ENCODE measurements around the gene ULBP1.
A peak's percentile ranks its signal among the peaks of the same experiment; 100 is the strongest.
"Not testable (repeated sequence)": the region's sequence is repeated elsewhere in the genome, so short reads cannot be mapped to it uniquely, and the experiment has no call there.

Gene ULBP1

GRCh38 chr6:149929422-149929821 is 34.3 kb upstream of the ULBP1 start:
- Histone ChIP-seq H3K27ac (no peak overlapping the region), H3K36me3 (ENCODE audit: insufficient read depth, low read length) (no peaks in the 10 kb centered on the region), H3K9me3 (ENCODE audit: low read depth, low read length) (no peaks in the 10 kb centered on the region), H3K4me3 (no peak overlapping the region), H3K9ac (ENCODE audit: insufficient read length) (no peak overlapping the region)
- TF ChIP-seq EZH2 (IDR thresholded peaks at IDR 0.05) (no peak), POLR2AphosphoS5 (IDR thresholded peaks at IDR 0.05; ENCODE audit: borderline replicate concordance, low read depth, low read length) (no peak), FOXP2 (optimal IDR thresholded peaks at IDR 0.05; ENCODE audit: control extremely low read depth, extremely low read length, insufficient read depth) (no peak)
- DNase-seq (ENCODE audit: low read depth, low spot score) = no peak

- Histone ChIP-seq H3K36me3 (ENCODE audit: insufficient read depth, low read length) (no peaks in the 10 kb centered on the region), H3K27ac (no peak overlapping the region), H3K9ac (ENCODE audit: insufficient read length) (no peak overlapping the region), H3K9me3 (ENCODE audit: low read depth, low read length) (no peaks in the 10 kb centered on the region), H3K4me3 (no peak overlapping the region)
- no peak for DNase-seq (ENCODE audit: low read depth, low spot score)
- TF ChIP-seq POLR2AphosphoS5 (IDR thresholded peaks at IDR 0.05; ENCODE audit: borderline replicate concordance, low read depth, low read length) = no peak
- TF ChIP-seq FOXP2 (optimal IDR thresholded peaks at IDR 0.05; ENCODE audit: control extremely low read depth, extremely low read length, insufficient read depth) = no peak
- TF ChIP-seq EZH2 (IDR thresholded peaks at IDR 0.05) = no peak
These were observed 32.2 kb upstream of the ULBP1 start for GRCh38 chr6:149931501-149931900.

GRCh38 chr6:149933036-149933435 is 30.7 kb upstream of the ULBP1 start:
- Histone ChIP-seq H3K9ac (ENCODE audit: insufficient read length) (no peak overlapping the region), H3K4me3 (no peak overlapping the region), H3K36me3 (ENCODE audit: insufficient read depth, low read length) (no peaks in the 10 kb centered on the region), H3K27ac (no peak overlapping the region), H3K9me3 (ENCODE audit: low read depth, low read length) (no peaks in the 10 kb centered on the region)
- DNase-seq (ENCODE audit: low read depth, low spot score) = no peak
- no peak for TF ChIP-seq FOXP2 (optimal IDR thresholded peaks at IDR 0.05; ENCODE audit: control extremely low read depth, extremely low read length, insufficient read depth)
- TF ChIP-seq EZH2 (IDR thresholded peaks at IDR 0.05) = no peak
- TF ChIP-seq POLR2AphosphoS5 (IDR thresholded peaks at IDR 0.05; ENCODE audit: borderline replicate concordance, low read depth, low read length) = no peak

GRCh38 chr6:149933461-149933860 is 30.3 kb upstream of the ULBP1 start:
- TF ChIP-seq POLR2AphosphoS5 (IDR thresholded peaks at IDR 0.05; ENCODE audit: borderline replicate concordance, low read depth, low read length) (no peak), EZH2 (IDR thresholded peaks at IDR 0.05) (no peak), FOXP2 (optimal IDR thresholded peaks at IDR 0.05; ENCODE audit: control extremely low read depth, extremely low read length, insufficient read depth) (no peak)
- Histone ChIP-seq H3K36me3 (ENCODE audit: insufficient read depth, low read length) (no peaks in the 10 kb centered on the region), H3K4me3 (no peak overlapping the region), H3K9me3 (ENCODE audit: low read depth, low read length) (no peaks in the 10 kb centered on the region), H3K27ac (no peak overlapping the region), H3K9ac (ENCODE audit: insufficient read length) (no peak overlapping the region)
- DNase-seq (ENCODE audit: low read depth, low spot score) = no peak

- no peak overlapping the region for H3K9ac ChIP-seq (ENCODE audit: insufficient read length)
- H3K36me3 ChIP-seq (ENCODE audit: insufficient read depth, low read length) = no peaks in the 10 kb centered on the region
- TF ChIP-seq FOXP2 (optimal IDR thresholded peaks at IDR 0.05; ENCODE audit: control extremely low read depth, extremely low read length, insufficient read depth) (no peak), POLR2AphosphoS5 (IDR thresholded peaks at IDR 0.05; ENCODE audit: borderline replicate concordance, low read depth, low read length) (no peak), EZH2 (IDR thresholded peaks at IDR 0.05) (no peak)
- DNase-seq (ENCODE audit: low read depth, low spot score) = no peak
- H3K9me3 ChIP-seq (ENCODE audit: low read depth, low read length) = no peaks in the 10 kb centered on the region
- no peak overlapping the region for H3K4me3 ChIP-seq
- no peak overlapping the region for H3K27ac ChIP-seq
These were observed 29.2 kb upstream of the ULBP1 start for GRCh38 chr6:149934249-149935156.

- Histone ChIP-seq H3K36me3 (ENCODE audit: insufficient read depth, low read length) (no peaks in the 10 kb centered on the region), H3K9ac (ENCODE audit: insufficient read length) (no peak overlapping the region), H3K9me3 (ENCODE audit: low read depth, low read length) (no peaks in the 10 kb centered on the region), H3K4me3 (no peak overlapping the region), H3K27ac (no peak overlapping the region)
- DNase-seq (ENCODE audit: low read depth, low spot score) = no peak
- TF ChIP-seq FOXP2 (optimal IDR thresholded peaks at IDR 0.05; ENCODE audit: control extremely low read depth, extremely low read length, insufficient read depth) (no peak), EZH2 (IDR thresholded peaks at IDR 0.05) (no peak), POLR2AphosphoS5 (IDR thresholded peaks at IDR 0.05; ENCODE audit: borderline replicate concordance, low read depth, low read length) (no peak)
These were observed 28.5 kb upstream of the ULBP1 start for GRCh38 chr6:149935246-149935645.

GRCh38 chr6:149935668-149936067 is 28.1 kb upstream of the ULBP1 start:
- H3K9me3 ChIP-seq (ENCODE audit: low read depth, low read length) = no peaks in the 10 kb centered on the region
- TF ChIP-seq POLR2AphosphoS5 (IDR thresholded peaks at IDR 0.05; ENCODE audit: borderline replicate concordance, low read depth, low read length) (no peak), FOXP2 (optimal IDR thresholded peaks at IDR 0.05; ENCODE audit: control extremely low read depth, extremely low read length, insufficient read depth) (no peak), EZH2 (IDR thresholded peaks at IDR 0.05) (no peak)
- H3K9ac ChIP-seq (ENCODE audit: insufficient read length) = no peak overlapping the region
- H3K27ac ChIP-seq = peak overlapping the region; percentile 15; the same call in 1 of the 2 replicates
- DNase-seq (ENCODE audit: low read depth, low spot score) = no peak
- H3K4me3 ChIP-seq = peak overlapping the region; percentile 36; the same call in 1 of the 2 replicates
- H3K36me3 ChIP-seq (ENCODE audit: insufficient read depth, low read length) = no peaks in the 10 kb centered on the region

GRCh38 chr6:149936743-149937142 is 27.0 kb upstream of the ULBP1 start:
- no peak for DNase-seq (ENCODE audit: low read depth, low spot score)
- Histone ChIP-seq H3K27ac (no peak overlapping the region; the same call in 1 of the 2 replicates), H3K9ac (ENCODE audit: insufficient read length) (no peak overlapping the region), H3K9me3 (ENCODE audit: low read depth, low read length) (no peaks in the 10 kb centered on the region), H3K4me3 (no peak overlapping the region), H3K36me3 (ENCODE audit: insufficient read depth, low read length) (no peaks in the 10 kb centered on the region)
- TF ChIP-seq FOXP2 (optimal IDR thresholded peaks at IDR 0.05; ENCODE audit: control extremely low read depth, extremely low read length, insufficient read depth) (no peak), POLR2AphosphoS5 (IDR thresholded peaks at IDR 0.05; ENCODE audit: borderline replicate concordance, low read depth, low read length) (no peak), EZH2 (IDR thresholded peaks at IDR 0.05) (no peak)

GRCh38 chr6:149938013-149938570 is 25.7 kb upstream of the ULBP1 start:
- H3K4me3 ChIP-seq = peak overlapping the region; percentile 64
- not testable (repeated sequence) for H3K9ac ChIP-seq (ENCODE audit: insufficient read length); H3K27ac ChIP-seq; H3K9me3 ChIP-seq (ENCODE audit: low read depth, low read length); DNase-seq (ENCODE audit: low read depth, low spot score); H3K36me3 ChIP-seq (ENCODE audit: insufficient read depth, low read length)

All from SK-N-MC (cell line).